IPS-20b (cell line): Measurements from ENCODE around the gene IGFBP2.

Experiments
- H3K27ac ChIP-seq: one replicate; pipeline ENCODE4 v1.5.1; 2013; ENCODE audit warnings: low read length
- H3K27me3 ChIP-seq: 2 replicates; pipeline ENCODE4 v1.6.1; 2013; ENCODE audit warnings: mild to moderate bottlenecking, low read length, inconsistent platforms; ENCODE audit not compliant: insufficient read depth
- H3K36me3 ChIP-seq: 2 replicates; pipeline ENCODE4 v1.6.1; 2013; ENCODE audit warnings: low read depth, mild to moderate bottlenecking, inconsistent platforms, low read length, moderate library complexity; ENCODE audit not compliant: insufficient read depth
- H3K4me1 ChIP-seq: 2 replicates; pipeline ENCODE4 v1.6.1; 2013; ENCODE audit warnings: mild to moderate bottlenecking, control low read depth, inconsistent platforms, low read length, moderate library complexity; ENCODE audit not compliant: insufficient read depth
- H3K4me3 ChIP-seq: 2 replicates; pipeline ENCODE4 v1.5.1; 2013; ENCODE audit warnings: mild to moderate bottlenecking, low read length, inconsistent platforms
- H3K9ac ChIP-seq: 2 replicates; pipeline ENCODE4 v1.6.1; 2013; ENCODE audit warnings: low read depth, mild to moderate bottlenecking, inconsistent platforms, low read length, moderate library complexity
- H3K9me3 ChIP-seq: 2 replicates; pipeline ENCODE4 v1.6.1; 2013; ENCODE audit warnings: mild to moderate bottlenecking, low read depth, low read length, inconsistent platforms; ENCODE audit not compliant: insufficient read depth

The IGFBP2 gene

GRCh38 chr2:216648105-216648504, 14.9 kb downstream of the IGFBP2 start:
- Histone ChIP-seq H3K9me3 (no peaks in the 10 kb centered on the region), H3K9ac (no peak overlapping the region)

GRCh38 chr2:216649574-216649973, 16.4 kb downstream of the IGFBP2 start:
- Histone ChIP-seq H3K27me3 (no peaks in the 10 kb centered on the region), H3K4me1 (peaks cover 16% of the 10 kb centered on the region; the same call in 1 of the 2 replicates), H3K36me3 (peaks cover 26% of the 10 kb centered on the region), H3K9me3 (no peaks in the 10 kb centered on the region), H3K27ac (no peak overlapping the region), H3K4me3 (no peak overlapping the region; the same call in 1 of the 2 replicates), H3K9ac (0 out of 2 replicates have a peak overlapping the region, but pooled peaks have one; percentile 10)

More at GRCh38 chr2:216648105-216648504, 14.9 kb downstream of the IGFBP2 start:
- Histone ChIP-seq H3K4me3 (no peak overlapping the region), H3K27me3 (no peaks in the 10 kb centered on the region), H3K4me1 (peaks cover 26% of the 10 kb centered on the region), H3K36me3 (peaks cover 26% of the 10 kb centered on the region), H3K27ac (no peak overlapping the region)

GRCh38 chr2:216650626-216651257, 17.5 kb downstream of the IGFBP2 start:
- Histone ChIP-seq H3K36me3 (peaks cover 21% of the 10 kb centered on the region), H3K27me3 (no peaks in the 10 kb centered on the region), H3K4me1 (peaks cover 13% of the 10 kb centered on the region; the same call in 1 of the 2 replicates), H3K9ac (no peak overlapping the region), H3K27ac (no peak overlapping the region), H3K4me3 (no peak overlapping the region), H3K9me3 (no peaks in the 10 kb centered on the region)

DNA sequence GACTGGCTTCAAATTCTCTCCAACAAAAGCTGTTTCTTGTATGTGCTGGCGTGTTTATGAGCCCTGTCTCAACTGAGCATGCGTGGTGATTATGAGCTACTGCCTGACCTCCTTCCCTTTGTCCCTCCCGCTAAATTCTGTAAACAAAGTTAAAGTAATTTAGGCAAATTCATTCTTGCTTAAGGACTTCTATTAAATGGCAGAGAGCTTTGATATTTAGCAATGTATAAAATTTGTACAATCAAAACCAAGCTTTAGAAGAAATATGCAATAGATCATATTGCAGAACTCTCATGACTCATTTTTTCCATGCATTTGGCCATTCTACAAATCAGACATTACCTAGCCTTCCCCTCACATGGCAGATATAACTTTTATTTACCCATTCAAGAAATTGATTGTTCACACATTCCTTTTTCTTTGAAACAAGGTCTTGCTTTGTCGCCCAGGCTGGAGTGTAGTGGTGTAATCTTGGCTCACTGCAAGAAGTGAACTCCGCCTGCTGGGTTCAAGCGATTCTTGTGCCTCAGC, 18.2 kb downstream of the IGFBP2 start:
- H3K27ac ChIP-seq: no peak overlapping the region

DNA sequence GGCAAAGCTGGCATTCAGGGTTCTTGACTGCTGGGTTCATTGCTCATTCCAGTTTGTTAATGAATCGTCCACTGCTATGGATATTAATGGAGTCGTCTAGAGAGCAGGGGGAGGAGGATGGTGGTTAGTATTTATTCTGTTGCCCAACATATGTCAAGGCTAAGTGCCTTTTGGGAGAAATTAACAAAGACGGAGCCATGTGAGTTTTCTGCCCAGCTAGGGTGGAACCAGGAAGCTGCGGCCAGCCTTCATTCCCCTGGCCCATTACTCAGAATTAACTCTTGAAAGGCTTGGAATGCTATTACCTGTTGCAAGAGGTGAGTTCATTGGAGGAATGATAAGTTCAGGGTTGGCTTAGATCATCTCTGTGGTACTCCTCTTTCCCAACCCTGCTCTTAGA, 19.3 kb downstream of the IGFBP2 start:
- Histone ChIP-seq H3K9me3 (no peaks in the 10 kb centered on the region), H3K4me1 (peaks cover 13% of the 10 kb centered on the region; the same call in 1 of the 2 replicates), H3K36me3 (peaks cover 20% of the 10 kb centered on the region), H3K27me3 (no peaks in the 10 kb centered on the region), H3K9ac (no peak overlapping the region), H3K27ac (no peak overlapping the region), H3K4me3 (no peak overlapping the region)

More for the DNA sequence above, 18.2 kb downstream of the IGFBP2 start:
- no peak overlapping the region for H3K4me3 ChIP-seq
- peaks cover 13% of the 10 kb centered on the region; the same call in 1 of the 2 replicates for H3K4me1 ChIP-seq
- no peak overlapping the region for H3K9ac ChIP-seq
- no peaks in the 10 kb centered on the region for H3K27me3 ChIP-seq
- H3K9me3 ChIP-seq: no peaks in the 10 kb centered on the region
- peaks cover 25% of the 10 kb centered on the region for H3K36me3 ChIP-seq

- no peak overlapping the region for H3K4me3 ChIP-seq
- no peaks in the 10 kb centered on the region for H3K9me3 ChIP-seq
- H3K4me1 ChIP-seq: peaks cover 13% of the 10 kb centered on the region; the same call in 1 of the 2 replicates
- H3K27ac ChIP-seq: no peak overlapping the region
- no peak overlapping the region for H3K9ac ChIP-seq
- H3K27me3 ChIP-seq: no peaks in the 10 kb centered on the region
- H3K36me3 ChIP-seq: peaks cover 18% of the 10 kb centered on the region
Measured at GRCh38 chr2:216653093-216653799, 20.0 kb downstream of the IGFBP2 start.

DNA sequence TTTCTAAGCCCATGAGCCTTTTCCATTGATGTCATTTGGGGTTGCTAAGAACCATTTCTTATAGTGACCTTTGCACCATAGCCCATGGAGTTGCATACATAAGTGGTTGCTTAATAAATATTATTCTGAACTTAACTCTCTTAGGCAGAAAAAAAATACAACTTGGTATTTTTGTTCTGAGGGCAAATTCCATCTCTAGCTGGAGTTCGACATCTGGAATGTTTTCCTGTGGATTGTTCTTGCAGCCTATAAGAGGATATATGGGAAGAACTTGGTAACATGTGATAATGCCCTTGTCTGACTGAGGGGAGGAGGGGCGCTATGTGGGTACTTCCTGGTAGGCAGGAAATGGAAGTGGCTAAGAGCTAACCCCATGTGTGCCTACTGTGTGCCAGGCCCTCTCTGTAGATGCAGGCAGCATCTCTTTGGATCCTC, 20.7 kb downstream of the IGFBP2 start:
- Histone ChIP-seq H3K27ac (no peak overlapping the region), H3K4me3 (no peak overlapping the region), H3K27me3 (no peaks in the 10 kb centered on the region), H3K9ac (no peak overlapping the region), H3K4me1 (peaks cover 13% of the 10 kb centered on the region; the same call in 1 of the 2 replicates), H3K9me3 (no peaks in the 10 kb centered on the region), H3K36me3 (peaks cover 20% of the 10 kb centered on the region)

DNA sequence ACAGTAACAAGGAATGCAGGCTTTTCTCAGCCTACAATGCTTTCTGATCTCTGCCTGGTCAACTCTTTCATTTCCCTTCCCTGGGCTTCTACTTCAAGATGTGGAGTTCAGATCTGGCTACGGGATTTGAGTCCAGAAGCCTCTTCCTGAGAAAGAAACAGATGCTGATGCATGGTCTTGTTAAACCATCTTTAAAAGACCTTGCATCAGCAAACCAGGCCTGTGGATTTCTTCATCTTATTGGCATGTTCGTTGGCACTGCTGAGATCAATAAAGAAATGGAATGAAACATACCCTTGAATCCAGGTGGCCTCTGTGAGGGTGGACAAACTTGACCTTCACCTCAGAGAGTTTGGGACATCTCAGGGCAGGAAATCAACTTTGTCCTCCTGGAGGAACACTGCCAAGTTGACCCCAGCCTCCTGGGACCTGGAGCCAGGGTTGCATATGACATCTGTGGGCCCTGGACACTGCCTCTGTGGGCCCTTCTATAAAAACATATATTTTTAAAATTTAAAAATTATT, 21.4 kb downstream of the IGFBP2 start:
- no peaks in the 10 kb centered on the region for H3K27me3 ChIP-seq
- peaks cover 23% of the 10 kb centered on the region for H3K36me3 ChIP-seq
- peaks cover 8% of the 10 kb centered on the region; the same call in 1 of the 2 replicates for H3K4me1 ChIP-seq
- no peaks in the 10 kb centered on the region for H3K9me3 ChIP-seq
- no peak overlapping the region for H3K4me3 ChIP-seq
- no peak overlapping the region for H3K27ac ChIP-seq
- H3K9ac ChIP-seq: no peak overlapping the region

DNA sequence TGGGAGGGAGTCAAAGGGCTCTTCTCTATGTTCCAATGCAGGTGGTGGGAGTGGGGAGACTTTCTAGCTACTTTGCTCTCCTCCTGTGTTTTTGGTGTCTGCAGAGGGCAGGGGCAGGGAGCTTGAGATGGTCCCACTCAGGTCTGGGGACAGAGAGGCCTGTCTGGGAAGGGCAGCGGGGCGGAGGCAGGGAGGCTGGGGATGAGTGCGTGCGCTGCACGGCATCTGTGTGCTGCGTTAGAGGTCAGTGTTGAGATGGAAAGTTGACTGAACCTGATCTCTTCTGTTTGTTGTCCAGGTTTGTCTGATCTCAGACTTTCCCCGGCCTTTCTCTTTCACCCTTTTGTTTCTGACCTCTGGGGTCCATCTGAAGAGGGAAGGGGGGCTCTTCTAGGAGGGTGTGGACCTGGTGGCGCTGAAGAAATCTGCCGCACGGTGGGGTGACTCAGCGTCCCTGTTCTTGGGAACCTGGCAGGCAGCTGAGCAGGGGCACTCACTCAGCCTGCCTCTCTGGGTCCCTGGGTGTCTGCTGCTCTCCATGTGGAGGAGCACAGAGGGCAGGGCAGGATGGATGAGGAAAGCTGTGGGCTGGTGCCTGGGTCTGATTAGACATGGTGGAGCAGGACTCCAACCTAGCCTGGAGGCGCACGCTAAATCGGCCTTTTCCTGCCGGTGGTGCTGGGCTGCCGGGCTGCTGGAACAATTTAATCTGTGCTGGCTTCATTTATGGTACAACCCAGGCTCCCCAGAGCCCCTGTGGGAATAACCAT, 24.1 kb downstream of the IGFBP2 start:
- Histone ChIP-seq H3K4me1 (no peaks in the 10 kb centered on the region), H3K4me3 (no peak overlapping the region), H3K36me3 (peaks cover 39% of the 10 kb centered on the region), H3K27me3 (no peaks in the 10 kb centered on the region), H3K9ac (no peak overlapping the region), H3K27ac (no peak overlapping the region), H3K9me3 (no peaks in the 10 kb centered on the region)

DNA sequence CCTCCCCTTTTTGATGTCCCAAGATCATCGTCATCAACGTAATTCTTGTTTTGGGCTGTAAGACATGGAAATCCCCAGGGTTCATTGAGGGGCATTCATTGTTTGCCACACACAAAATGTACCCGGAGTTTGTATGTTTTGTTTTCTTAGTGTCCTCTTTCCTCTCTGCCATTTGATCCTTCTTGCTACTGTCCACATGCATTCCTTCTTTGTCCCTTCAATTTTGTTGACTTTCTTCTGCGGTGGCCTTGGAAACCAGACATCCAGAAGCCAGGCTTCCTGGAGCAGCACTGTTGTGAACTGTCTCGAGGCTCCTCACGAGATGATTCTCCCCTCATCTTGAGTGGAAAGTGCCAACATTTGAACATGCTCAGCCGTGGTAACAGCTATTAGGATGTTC, 24.8 kb downstream of the IGFBP2 start:
- Histone ChIP-seq H3K4me1 (no peaks in the 10 kb centered on the region), H3K27me3 (no peaks in the 10 kb centered on the region), H3K36me3 (peaks cover 45% of the 10 kb centered on the region), H3K9ac (no peak overlapping the region), H3K27ac (no peak overlapping the region), H3K9me3 (no peaks in the 10 kb centered on the region), H3K4me3 (no peak overlapping the region)

- Histone ChIP-seq H3K9me3 (no peaks in the 10 kb centered on the region), H3K27ac (no peak overlapping the region), H3K9ac (no peak overlapping the region), H3K27me3 (no peaks in the 10 kb centered on the region), H3K4me3 (no peak overlapping the region), H3K36me3 (peaks cover 53% of the 10 kb centered on the region), H3K4me1 (no peaks in the 10 kb centered on the region)
Measured at GRCh38 chr2:216658757-216659156, 25.5 kb downstream of the IGFBP2 start.
